ENCODE data around the gene ABCC11. TPM values are rescaled to one million over a fixed set of nuclear protein-coding genes. Genes with fewer than 3 reads are reported as not detected.

ABCC11 gene
- total and polyA plus RNA-seq, 2 experiments from 2014 or later: 0.10 TPM; not detected in 1

DNA sequence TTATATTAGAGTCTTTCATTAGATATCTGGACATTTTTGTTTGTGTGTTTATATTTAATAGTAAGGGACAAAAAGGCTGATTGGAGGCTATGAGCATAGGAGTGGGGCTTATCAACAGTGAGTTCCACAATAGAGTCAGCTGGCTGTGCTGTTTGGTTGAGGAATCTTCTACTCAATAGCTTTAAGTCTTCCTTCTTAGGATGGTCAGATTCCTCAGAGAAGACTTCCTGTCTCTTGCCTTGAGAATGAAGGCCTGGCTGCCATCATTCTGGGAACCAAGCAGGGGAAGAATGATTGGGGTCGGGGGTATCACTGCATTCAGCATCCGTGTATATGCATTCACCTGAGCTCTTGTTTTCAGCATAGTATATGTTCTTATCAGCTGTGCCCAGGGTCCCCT, 31.9 kb upstream of the ABCC11 start (continued):
- no peak for TF ChIP-seq STAT1 (IDR thresholded peaks at IDR 0.05; ENCODE audit: unreplicated experiment)

DNA sequence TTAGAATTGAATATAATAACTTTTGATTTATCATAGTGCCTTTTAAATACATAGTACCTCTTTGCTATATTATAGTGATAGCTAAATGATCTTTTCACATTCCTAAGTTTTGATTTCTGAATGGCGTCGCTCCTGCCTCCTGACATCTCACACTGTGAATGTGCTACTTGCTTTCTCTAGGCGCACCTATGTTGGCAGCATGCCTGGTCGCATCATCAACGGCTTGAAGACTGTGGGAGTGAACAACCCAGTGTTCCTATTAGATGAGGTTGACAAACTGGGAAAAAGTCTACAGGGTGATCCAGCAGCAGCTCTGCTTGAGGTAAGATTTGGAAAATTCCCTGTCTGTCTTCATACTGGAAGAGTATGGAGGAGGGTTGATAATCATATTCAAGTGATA, 29.8 kb upstream of the ABCC11 start:
- TF ChIP-seq EZH2 (IDR thresholded peaks at IDR 0.05; ENCODE audit: low read depth, unreplicated experiment) (no peak), JUNB (IDR thresholded peaks at IDR 0.05; ENCODE audit: unreplicated experiment) (no peak), NANOG (IDR thresholded peaks at IDR 0.05; ENCODE audit: borderline replicate concordance) (no peak), ZNF114 (CRISPR knock-in tag; IDR thresholded peaks at IDR 0.05) (no peak), CREB1 (CRISPR knock-in tag; IDR thresholded peaks at IDR 0.05; ENCODE audit: low read depth) (no peak), STAT1 (IDR thresholded peaks at IDR 0.05; ENCODE audit: unreplicated experiment) (no peak), POLR2AphosphoS5 (IDR thresholded peaks at IDR 0.05; ENCODE audit: low read depth) (no peak), ZNF331 (CRISPR knock-in tag; IDR thresholded peaks at IDR 0.05; ENCODE audit: low read depth) (no peak), EZH2phosphoT487 (IDR thresholded peaks at IDR 0.05; ENCODE audit: unreplicated experiment) (no peak)
- TF ChIP-seq, protein P1, sequence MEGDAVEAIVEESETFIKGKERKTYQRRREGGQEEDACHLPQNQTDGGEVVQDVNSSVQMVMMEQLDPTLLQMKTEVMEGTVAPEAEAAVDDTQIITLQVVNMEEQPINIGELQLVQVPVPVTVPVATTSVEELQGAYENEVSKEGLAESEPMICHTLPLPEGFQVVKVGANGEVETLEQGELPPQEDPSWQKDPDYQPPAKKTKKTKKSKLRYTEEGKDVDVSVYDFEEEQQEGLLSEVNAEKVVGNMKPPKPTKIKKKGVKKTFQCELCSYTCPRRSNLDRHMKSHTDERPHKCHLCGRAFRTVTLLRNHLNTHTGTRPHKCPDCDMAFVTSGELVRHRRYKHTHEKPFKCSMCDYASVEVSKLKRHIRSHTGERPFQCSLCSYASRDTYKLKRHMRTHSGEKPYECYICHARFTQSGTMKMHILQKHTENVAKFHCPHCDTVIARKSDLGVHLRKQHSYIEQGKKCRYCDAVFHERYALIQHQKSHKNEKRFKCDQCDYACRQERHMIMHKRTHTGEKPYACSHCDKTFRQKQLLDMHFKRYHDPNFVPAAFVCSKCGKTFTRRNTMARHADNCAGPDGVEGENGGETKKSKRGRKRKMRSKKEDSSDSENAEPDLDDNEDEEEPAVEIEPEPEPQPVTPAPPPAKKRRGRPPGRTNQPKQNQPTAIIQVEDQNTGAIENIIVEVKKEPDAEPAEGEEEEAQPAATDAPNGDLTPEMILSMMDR (conservative IDR thresholded peaks at IDR 0.05; ENCODE audit: low read depth in 2 of 2): no peak
- TF ChIP-seq, protein P2, sequence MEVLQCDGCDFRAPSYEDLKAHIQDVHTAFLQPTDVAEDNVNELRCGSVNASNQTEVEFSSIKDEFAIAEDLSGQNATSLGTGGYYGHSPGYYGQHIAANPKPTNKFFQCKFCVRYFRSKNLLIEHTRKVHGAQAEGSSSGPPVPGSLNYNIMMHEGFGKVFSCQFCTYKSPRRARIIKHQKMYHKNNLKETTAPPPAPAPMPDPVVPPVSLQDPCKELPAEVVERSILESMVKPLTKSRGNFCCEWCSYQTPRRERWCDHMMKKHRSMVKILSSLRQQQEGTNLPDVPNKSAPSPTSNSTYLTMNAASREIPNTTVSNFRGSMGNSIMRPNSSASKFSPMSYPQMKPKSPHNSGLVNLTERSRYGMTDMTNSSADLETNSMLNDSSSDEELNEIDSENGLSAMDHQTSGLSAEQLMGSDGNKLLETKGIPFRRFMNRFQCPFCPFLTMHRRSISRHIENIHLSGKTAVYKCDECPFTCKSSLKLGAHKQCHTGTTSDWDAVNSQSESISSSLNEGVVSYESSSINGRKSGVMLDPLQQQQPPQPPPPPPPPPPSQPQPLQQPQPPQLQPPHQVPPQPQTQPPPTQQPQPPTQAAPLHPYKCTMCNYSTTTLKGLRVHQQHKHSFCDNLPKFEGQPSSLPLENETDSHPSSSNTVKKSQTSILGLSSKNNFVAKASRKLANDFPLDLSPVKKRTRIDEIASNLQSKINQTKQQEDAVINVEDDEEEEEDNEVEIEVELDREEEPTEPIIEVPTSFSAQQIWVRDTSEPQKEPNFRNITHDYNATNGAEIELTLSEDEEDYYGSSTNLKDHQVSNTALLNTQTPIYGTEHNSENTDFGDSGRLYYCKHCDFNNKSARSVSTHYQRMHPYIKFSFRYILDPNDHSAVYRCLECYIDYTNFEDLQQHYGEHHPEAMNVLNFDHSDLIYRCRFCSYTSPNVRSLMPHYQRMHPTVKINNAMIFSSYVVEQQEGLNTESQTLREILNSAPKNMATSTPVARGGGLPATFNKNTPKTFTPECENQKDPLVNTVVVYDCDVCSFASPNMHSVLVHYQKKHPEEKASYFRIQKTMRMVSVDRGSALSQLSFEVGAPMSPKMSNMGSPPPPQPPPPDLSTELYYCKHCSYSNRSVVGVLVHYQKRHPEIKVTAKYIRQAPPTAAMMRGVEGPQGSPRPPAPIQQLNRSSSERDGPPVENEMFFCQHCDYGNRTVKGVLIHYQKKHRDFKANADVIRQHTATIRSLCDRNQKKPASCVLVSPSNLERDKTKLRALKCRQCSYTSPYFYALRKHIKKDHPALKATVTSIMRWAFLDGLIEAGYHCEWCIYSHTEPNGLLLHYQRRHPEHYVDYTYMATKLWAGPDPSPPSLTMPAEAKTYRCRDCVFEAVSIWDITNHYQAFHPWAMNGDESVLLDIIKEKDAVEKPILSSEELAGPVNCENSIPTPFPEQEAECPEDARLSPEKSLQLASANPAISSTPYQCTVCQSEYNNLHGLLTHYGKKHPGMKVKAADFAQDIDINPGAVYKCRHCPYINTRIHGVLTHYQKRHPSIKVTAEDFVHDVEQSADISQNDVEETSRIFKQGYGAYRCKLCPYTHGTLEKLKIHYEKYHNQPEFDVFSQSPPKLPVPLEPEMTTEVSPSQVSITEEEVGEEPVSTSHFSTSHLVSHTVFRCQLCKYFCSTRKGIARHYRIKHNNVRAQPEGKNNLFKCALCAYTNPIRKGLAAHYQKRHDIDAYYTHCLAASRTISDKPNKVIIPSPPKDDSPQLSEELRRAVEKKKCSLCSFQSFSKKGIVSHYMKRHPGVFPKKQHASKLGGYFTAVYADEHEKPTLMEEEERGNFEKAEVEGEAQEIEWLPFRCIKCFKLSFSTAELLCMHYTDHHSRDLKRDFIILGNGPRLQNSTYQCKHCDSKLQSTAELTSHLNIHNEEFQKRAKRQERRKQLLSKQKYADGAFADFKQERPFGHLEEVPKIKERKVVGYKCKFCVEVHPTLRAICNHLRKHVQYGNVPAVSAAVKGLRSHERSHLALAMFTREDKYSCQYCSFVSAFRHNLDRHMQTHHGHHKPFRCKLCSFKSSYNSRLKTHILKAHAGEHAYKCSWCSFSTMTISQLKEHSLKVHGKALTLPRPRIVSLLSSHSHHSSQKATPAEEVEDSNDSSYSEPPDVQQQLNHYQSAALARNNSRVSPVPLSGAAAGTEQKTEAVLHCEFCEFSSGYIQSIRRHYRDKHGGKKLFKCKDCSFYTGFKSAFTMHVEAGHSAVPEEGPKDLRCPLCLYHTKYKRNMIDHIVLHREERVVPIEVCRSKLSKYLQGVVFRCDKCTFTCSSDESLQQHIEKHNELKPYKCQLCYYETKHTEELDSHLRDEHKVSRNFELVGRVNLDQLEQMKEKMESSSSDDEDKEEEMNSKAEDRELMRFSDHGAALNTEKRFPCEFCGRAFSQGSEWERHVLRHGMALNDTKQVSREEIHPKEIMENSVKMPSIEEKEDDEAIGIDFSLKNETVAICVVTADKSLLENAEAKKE (CRISPR knock-in tag; IDR thresholded peaks at IDR 0.05): no peak
- TF ChIP-seq, protein P3, sequence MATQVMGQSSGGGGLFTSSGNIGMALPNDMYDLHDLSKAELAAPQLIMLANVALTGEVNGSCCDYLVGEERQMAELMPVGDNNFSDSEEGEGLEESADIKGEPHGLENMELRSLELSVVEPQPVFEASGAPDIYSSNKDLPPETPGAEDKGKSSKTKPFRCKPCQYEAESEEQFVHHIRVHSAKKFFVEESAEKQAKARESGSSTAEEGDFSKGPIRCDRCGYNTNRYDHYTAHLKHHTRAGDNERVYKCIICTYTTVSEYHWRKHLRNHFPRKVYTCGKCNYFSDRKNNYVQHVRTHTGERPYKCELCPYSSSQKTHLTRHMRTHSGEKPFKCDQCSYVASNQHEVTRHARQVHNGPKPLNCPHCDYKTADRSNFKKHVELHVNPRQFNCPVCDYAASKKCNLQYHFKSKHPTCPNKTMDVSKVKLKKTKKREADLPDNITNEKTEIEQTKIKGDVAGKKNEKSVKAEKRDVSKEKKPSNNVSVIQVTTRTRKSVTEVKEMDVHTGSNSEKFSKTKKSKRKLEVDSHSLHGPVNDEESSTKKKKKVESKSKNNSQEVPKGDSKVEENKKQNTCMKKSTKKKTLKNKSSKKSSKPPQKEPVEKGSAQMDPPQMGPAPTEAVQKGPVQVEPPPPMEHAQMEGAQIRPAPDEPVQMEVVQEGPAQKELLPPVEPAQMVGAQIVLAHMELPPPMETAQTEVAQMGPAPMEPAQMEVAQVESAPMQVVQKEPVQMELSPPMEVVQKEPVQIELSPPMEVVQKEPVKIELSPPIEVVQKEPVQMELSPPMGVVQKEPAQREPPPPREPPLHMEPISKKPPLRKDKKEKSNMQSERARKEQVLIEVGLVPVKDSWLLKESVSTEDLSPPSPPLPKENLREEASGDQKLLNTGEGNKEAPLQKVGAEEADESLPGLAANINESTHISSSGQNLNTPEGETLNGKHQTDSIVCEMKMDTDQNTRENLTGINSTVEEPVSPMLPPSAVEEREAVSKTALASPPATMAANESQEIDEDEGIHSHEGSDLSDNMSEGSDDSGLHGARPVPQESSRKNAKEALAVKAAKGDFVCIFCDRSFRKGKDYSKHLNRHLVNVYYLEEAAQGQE (IDR thresholded peaks at IDR 0.05; ENCODE audit: unreplicated experiment): no peak
- TF ChIP-seq, protein P4, sequence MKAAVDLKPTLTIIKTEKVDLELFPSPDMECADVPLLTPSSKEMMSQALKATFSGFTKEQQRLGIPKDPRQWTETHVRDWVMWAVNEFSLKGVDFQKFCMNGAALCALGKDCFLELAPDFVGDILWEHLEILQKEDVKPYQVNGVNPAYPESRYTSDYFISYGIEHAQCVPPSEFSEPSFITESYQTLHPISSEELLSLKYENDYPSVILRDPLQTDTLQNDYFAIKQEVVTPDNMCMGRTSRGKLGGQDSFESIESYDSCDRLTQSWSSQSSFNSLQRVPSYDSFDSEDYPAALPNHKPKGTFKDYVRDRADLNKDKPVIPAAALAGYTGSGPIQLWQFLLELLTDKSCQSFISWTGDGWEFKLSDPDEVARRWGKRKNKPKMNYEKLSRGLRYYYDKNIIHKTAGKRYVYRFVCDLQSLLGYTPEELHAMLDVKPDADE (IDR thresholded peaks at IDR 0.05): no peak
- H3K27ac ChIP-seq (ENCODE audit: low read depth): no peak overlapping the region
- no peaks in the 10 kb centered on the region for H3K79me2 ChIP-seq (replicated peaks; ENCODE audit: insufficient read depth)
- no peaks in the 10 kb centered on the region for H3K9me3 Mint-ChIP-seq
- no peak for ATAC-seq
- H3K4me1 ChIP-seq (ENCODE audit: insufficient read depth): peaks cover 38% of the 10 kb centered on the region
- H3K4me2 ChIP-seq: no peak overlapping the region
- DNase-seq (ENCODE audit: low spot score): no peak
- no peaks in the 10 kb centered on the region for H3F3A ChIP-seq (replicated peaks; ENCODE audit: low read depth)
- H3K27me3 Mint-ChIP-seq (ENCODE audit: insufficient read depth, low read depth, poor library complexity): peaks cover 2% of the 10 kb centered on the region
- no peaks in the 10 kb centered on the region for H3K9me2 ChIP-seq (ENCODE audit: insufficient read depth)
- no peak overlapping the region for H3K4me3 ChIP-seq
- no peaks in the 10 kb centered on the region for H4K20me1 ChIP-seq (replicated peaks; ENCODE audit: insufficient read depth)
- peaks cover 36% of the 10 kb centered on the region for H3K4me1 Mint-ChIP-seq
- no peak overlapping the region for H3K4me3 Mint-ChIP-seq
- no peaks in the 10 kb centered on the region for H3K36me3 ChIP-seq (ENCODE audit: insufficient read depth)
- peak overlapping the region; percentile 1; the same call in 1 of the 2 replicates for H3K27ac Mint-ChIP-seq
- H2AFZ ChIP-seq: no peak overlapping the region
- no peaks in the 10 kb centered on the region for H3K27me3 ChIP-seq (ENCODE audit: insufficient read depth)
- 0 out of 3 replicates have a peak, but pooled peaks cover 2% of the 10 kb centered on the region for H3K36me3 Mint-ChIP-seq (ENCODE audit: low read depth)
